ENCODE data around the gene DYNC1H1.

DNA sequence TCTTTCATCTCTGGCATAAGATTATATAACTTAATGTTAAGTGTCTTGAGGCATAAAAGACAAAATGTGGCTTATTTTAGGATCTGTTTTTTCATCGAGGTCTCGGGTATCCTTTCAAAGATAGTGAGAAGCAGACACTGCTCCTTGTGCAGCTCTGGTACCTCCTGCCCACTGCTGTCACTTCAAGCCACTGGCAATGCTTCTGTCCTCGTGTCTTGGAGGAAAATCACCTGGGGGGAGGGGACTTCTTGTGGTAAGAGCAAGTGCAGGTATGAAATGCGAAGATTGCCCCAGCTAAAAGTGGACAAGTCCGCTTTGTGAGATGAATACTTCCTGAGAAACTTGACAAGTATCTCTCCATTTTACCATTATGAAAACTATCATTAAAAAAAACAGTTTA lies 37.8 kb upstream of the DYNC1H1 start:
- TF ChIP-seq, protein P1, sequence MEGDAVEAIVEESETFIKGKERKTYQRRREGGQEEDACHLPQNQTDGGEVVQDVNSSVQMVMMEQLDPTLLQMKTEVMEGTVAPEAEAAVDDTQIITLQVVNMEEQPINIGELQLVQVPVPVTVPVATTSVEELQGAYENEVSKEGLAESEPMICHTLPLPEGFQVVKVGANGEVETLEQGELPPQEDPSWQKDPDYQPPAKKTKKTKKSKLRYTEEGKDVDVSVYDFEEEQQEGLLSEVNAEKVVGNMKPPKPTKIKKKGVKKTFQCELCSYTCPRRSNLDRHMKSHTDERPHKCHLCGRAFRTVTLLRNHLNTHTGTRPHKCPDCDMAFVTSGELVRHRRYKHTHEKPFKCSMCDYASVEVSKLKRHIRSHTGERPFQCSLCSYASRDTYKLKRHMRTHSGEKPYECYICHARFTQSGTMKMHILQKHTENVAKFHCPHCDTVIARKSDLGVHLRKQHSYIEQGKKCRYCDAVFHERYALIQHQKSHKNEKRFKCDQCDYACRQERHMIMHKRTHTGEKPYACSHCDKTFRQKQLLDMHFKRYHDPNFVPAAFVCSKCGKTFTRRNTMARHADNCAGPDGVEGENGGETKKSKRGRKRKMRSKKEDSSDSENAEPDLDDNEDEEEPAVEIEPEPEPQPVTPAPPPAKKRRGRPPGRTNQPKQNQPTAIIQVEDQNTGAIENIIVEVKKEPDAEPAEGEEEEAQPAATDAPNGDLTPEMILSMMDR (IDR thresholded peaks at IDR 0.05): no peak
- TF ChIP-seq SMAD3 (CRISPR knock-in tag; IDR thresholded peaks at IDR 0.05; ENCODE audit: borderline replicate concordance) (no peak), NR2C2 (CRISPR knock-in tag; IDR thresholded peaks at IDR 0.05) (no peak), ZNF317 (CRISPR knock-in tag; IDR thresholded peaks at IDR 0.05; ENCODE audit: borderline replicate concordance, low read depth) (no peak), SP1 (CRISPR knock-in tag; conservative IDR thresholded peaks at IDR 0.05) (no peak)
